HG03066 (cell line): ENCODE results near the gene SLC12A6.

Source experiments
- ATAC-seq: cut with Tn5 transposase; IDR thresholded peaks from one replicate; pipeline ENCODE4 v1.9.1; 2021; ENCODE audit warnings: low read depth; ENCODE audit not compliant: unreplicated experiment

The SLC12A6 gene

DNA sequence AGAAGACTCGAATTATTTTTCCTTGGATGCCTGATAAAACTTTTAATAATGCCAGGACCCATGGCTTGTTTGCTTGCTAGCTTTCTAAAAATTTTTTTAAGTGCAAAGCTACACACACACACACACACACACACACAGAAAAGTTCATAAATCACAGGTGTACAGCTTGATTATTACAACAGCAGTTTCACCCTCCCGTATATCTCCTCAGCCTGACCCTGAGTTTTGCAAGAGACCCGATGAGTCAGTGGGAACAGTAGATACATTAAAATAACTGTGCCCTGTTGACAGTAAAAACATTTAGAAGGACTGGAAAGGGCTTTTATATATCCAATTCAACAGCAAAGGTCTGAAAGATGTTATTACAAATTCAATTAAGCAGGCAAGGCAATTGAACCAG lies 66.1 kb downstream of the SLC12A6 start:
- ATAC-seq = no peak

GRCh38 chr15:34266751-34267150 lies 70.8 kb downstream of the SLC12A6 start:
- no peak for ATAC-seq

- ATAC-seq = no peak
Observed at GRCh38 chr15:34264076-34264475, 73.5 kb downstream of the SLC12A6 start.

- ATAC-seq = no peak
Observed at GRCh38 chr15:34262362-34262761, 75.2 kb downstream of the SLC12A6 start.

DNA sequence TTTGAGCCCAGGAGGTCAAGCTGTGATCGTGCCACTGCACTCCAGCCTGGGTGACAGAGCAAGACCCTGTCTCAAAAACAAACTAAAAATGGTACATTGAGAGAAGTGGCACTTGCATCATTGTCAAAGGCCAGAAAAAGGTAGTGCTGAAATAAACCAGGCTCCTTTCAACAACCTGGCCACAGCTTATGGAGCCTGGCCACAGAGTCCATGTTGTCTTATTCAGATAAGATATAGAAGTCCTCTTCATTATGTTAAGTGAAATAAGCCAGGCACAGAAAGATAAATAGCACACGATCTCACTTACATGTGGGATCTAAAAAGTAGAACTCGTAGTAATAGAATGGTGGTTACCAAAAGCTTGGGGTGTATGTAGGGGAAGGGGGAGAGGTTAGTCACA lies 78.0 kb downstream of the SLC12A6 start:
- no peak for ATAC-seq

DNA sequence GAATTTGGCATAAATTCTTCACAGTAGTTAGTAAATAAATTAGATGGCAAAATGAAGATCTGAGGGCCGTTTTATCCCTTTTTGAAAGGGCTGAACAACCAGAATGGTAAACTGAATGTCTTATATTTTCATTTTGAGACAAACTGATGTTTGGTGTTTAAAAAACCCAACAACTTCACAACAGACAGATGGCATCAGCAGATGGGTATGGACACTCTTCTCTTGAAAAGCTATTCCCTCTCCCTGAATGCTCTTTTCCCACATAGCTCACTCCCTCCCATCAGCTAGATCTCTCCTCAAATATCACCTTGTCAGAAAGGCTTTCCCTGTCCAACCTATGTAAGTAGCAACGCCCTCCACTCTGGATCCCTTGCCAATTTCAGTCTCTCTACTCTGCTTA lies 79.4 kb downstream of the SLC12A6 start:
- ATAC-seq = no peak

DNA sequence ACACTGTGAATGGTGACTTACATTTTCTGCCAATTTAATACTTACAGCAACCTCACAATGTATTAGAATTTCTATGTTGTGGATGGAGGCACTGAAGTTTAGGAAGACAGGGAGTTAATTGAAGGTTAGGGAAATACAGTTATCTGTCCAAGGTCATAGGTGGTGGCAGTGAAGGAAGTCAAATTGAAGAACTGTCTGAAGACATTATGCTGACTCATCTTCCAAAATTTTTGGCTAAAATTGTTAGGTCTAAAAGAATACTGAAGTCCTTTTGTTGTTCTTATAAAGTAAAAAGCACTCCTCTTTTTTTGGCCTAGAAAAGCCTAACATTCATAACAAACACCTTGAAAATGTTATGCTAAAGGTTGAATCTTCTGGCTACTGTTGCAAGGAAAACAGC lies 85.0 kb downstream of the SLC12A6 start:
- no peak for ATAC-seq

DNA sequence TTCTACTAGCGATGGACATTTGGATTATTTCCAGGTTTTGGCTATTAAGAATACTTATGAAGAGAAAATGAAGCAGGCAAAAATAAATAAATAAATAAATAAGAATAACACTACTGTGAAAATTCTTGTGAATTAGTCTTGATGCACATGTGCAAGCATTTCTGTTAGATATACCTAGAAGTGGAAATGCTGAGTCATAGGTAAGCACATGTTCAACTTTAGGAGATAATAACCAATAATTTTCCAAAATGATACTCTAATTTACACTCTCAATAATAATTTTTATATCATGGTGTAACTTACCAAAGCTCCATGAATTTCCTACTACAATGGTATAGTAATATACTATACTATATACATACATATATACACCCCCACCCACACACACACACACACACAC lies 89.4 kb downstream of the SLC12A6 start:
- ATAC-seq = no peak

DNA sequence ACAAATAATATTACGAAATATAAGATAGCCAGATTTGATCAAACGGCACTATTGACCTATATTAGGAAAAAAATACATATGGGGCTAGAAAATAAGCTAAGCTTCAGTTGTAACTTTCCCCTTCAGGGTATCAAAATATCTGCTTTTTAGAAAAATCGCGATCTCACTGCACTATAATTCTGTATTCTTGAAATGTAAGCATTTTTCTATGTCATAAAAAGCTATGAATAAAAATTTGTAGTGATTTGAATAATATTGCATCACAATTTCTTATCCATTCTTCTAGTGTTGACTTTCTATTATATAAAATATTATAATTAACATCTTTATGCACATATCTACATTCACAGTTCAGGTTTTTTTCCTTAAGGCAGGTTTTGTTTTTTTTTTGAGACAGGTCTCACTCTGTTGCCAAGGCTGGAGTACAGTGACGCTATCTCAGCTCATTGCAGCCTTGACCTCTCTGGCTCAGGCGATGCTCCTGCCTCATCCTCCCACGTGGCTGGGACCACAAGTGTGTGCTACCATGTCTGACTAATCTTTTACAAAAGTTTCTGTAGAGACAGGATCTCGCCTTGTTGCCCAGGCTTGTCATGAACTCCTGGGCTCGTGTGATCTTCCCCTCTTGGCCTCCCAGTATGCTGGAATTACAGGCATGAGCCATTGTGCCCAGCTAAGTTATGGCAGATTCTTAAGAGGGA lies 91.2 kb downstream of the SLC12A6 start:
- ATAC-seq = no peak

DNA sequence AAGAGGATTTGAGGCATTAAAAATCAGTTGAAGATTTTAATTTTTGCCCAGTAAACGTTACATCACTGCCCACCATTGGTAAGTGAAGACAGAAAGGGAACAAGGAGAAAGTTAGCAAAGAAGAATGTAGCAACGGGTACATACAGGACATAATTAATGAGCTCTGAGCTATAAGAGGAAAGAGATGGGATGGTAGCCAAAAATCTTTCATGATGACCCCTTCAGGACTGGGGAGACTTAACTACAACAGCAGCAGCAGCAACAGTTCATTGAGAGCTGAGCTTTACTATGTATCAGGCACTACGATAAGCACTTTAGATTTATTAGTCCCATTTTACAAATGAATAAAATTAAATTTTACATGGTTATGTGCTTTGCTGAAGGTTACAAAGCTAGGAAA lies 94.4 kb downstream of the SLC12A6 start:
- ATAC-seq = no peak

DNA sequence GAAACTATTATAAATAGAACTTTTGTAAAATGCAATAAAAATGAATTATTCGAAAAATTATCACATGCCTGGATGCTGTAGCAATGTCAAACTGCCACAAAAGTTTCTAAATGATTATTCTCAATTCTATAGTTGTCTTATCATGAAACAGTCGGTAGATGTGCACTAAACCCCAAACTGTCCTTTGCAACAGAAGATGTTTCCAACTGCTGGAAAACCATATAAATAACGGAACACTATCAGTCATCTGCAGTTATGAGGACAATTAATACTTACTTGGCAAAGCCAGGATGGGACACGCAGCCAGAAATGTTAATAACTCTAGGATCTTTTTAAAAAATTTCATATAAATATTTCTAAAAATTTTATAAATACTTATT lies 95.3 kb downstream of the SLC12A6 start:
- ATAC-seq = no peak

GRCh38 chr15:34241376-34242330 lies 95.9 kb downstream of the SLC12A6 start:
- no peak for ATAC-seq

DNA sequence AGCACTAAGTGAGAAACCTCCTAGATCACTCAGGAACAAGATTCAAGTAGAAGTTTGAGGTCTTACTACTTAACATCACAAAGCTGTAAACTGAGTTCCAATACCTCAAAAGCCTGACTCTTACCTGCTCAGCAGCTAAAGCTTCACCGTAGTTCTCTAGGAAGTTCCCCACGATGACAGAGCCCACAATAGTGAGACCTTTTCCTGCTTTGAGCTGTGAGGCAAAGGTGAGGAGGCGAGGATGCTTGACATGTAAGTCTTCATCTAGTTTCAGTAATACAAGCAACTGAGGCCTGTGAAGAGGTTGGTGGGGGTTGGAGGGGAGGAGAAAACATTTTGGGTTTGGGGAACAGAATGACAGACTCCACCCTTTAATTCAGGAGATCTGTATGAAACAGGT lies 97.0 kb downstream of the SLC12A6 start:
- ATAC-seq = no peak

DNA sequence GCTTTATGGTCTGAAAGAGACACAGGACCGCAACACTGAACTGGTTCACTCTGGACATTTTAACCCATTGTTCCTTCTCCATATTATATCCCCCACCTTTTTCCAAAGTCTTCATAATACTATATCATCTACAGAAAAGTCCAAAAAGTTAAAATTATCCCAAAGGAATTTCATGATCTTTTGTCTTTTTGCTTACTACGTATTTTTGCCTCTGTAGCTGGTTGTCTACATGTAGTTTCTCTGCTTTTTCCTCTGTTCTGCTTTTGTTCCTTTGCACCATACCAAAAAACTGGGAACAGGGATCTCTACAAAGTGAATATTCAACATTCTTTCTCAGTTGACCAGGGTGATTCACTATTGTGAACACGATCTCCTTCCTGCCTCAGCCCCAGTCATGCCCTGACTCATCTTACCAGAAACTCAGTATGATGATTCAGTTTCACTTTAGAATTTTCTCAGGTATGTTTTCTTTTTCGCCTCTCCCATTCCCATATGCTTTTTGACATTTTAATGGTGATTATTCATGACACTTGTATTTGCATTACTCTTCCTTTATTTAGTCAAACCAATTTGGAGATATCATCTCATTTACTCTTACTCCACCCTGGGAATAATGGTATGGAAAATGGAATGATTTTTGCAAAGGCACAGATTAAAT lies 98.3 kb downstream of the SLC12A6 start:
- no peak for ATAC-seq

GRCh38 chr15:34233614-34234013 lies 104.0 kb downstream of the SLC12A6 start:
- no peak for ATAC-seq

DNA sequence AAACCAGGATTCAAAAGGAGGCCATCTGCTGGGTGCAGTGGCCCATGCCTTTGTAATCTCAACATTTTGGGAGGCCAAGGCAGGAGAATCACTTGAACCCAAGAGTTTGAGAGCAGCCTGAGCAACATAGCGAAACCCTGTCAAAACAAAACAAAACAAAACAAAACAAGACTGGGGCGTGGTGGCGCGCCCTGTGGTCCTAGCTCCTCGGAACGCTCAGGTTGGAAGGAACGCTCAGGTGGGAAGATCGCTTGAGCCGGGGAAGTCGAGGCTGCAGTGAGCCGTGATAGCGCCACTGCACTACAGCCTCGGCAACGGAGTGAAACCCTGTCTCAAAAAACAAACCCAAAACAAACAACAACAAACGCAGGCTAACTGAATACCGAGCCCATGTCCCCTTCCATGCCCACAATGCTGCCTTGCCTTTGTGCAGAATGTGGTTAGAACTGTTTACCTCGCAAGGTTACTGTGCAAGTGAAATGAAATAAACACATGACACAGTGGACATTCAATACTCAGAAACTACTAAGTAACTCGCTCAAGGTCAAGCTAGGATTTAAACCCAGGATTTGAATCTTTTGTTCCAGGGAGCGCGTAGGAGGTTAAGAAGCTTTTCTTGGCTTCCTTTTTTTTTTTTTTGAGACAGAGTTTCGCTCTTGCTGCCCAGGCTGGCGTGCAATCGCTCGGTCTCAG lies 113.5 kb downstream of the SLC12A6 start:
- ATAC-seq = no peak

DNA sequence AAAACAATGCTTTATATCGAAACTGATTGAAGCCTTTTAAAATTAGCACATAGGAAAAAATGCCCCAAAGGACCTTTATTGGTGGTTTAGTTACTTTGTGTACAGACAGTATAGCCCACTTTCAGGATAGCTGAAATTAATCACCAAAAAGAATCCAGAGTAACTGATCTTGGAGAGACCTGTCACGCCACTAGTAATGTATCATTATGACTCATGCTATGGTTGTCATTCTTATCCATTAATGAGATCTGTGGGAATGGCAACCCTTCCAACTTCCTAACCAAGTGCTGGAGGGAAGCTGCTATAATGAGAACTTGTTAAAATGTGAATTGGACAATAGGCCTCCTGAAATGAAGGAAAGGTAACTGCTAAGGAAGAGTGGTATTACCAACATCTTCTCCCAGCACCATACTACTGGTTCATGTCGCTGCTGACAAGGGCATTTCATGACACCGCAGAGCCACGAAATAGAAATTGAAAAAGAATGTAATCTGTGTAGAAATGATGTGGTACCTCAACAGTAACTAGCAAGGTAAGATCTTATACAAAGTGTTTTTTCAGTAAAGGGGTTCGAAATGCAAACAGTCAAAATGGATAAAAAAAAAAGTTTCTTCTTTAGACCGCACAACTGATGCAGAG lies 119.9 kb downstream of the SLC12A6 start:
- ATAC-seq = no peak

DNA sequence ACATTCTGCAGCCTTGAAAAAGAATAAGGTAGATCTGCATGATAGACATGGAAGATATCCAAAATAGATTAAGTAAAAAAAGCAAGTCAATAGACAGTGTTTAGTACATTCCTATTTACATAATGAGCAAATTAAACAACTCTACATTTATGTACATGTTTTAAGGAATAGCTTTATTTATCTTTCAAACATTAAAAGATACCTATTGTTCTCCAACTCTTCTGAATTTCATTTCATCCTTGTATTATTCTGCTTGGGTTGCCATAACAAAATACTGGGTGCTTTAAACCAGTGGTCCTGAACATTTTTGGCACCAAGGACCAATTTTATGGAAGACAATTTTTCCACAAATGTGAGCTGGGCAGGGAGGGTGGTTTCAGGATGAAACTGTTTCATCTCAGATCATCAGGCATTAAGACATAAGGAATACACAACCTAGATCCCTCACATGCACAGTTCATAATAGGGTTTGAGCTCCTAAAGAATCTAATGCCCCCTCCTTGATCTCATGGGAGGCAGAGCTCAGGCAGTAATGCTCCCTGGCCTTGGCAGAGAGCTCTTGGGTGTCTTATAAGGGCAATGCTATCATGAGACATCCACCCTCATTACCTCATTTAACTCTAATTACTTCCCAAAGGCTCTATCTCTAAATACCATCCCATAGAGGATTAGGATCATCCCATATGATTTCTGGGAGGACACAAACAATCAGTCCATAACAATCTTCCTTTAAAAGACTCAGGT lies 120.9 kb downstream of the SLC12A6 start:
- ATAC-seq = no peak

DNA sequence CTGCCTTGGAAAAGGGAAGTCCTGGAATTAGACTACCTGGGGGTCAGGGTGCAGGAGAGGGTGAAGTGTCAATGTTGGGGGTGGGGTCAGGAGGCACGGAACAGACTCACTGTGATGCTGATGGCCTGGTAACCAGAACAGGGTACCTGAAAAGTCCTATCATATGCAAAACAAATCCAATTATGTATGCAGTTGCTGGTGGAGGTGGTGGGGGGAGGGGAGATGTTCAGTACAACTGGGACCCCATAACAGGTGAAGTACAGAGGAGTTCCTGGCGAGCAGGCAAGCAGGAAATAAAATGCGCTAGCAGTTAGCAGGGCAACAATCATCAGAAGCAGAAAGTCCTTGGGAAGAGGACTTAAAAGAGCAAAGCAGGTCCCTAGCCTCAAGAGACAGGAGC lies 123.4 kb downstream of the SLC12A6 start:
- no peak for ATAC-seq

- no peak for ATAC-seq
Observed at GRCh38 chr15:34213690-34214089, 123.9 kb downstream of the SLC12A6 start.
